Trophoblast cell (in vitro differentiated cells and primary cell): ENCODE data around the gene CKB.

ENCODE experiments used
- DNase-seq, 2 donors: peaks; one replicate each; pipeline ENCODE4 v3.0.0-alpha.2; 2016
- H2AFZ ChIP-seq: 2 replicates; pipeline ENCODE4 v1.6.1; 2013; ENCODE audit warnings: low read length, moderate library complexity, mild to moderate bottlenecking; ENCODE audit not compliant: insufficient read depth, poor library complexity
- H2AK5ac ChIP-seq: 2 replicates; pipeline ENCODE4 v1.6.1; 2013; ENCODE audit warnings: mild to moderate bottlenecking, low read length
- H2BK120ac ChIP-seq: 2 replicates; pipeline ENCODE4 v1.6.1; 2013; ENCODE audit warnings: low read length, mild to moderate bottlenecking, moderate library complexity; ENCODE audit not compliant: insufficient read depth, poor library complexity
- H2BK12ac ChIP-seq: 2 replicates; pipeline ENCODE4 v1.6.1; 2013; ENCODE audit warnings: mild to moderate bottlenecking, low read length, moderate library complexity
- H2BK5ac ChIP-seq: 2 replicates; pipeline ENCODE4 v1.6.1; 2013; ENCODE audit warnings: low read length, low read depth, moderate library complexity, mild to moderate bottlenecking; ENCODE audit not compliant: poor library complexity
- H3K14ac ChIP-seq: 2 replicates; pipeline ENCODE4 v1.6.1; 2013; ENCODE audit warnings: mild to moderate bottlenecking, low read length
- H3K18ac ChIP-seq: 2 replicates; pipeline ENCODE4 v1.6.1; 2013; ENCODE audit warnings: mild to moderate bottlenecking, low read length
- H3K23ac ChIP-seq: 2 replicates; pipeline ENCODE4 v1.6.1; 2013; ENCODE audit warnings: low read length
- H3K27ac ChIP-seq: 2 replicates; pipeline ENCODE4 v1.5.1; 2013; ENCODE audit warnings: low read depth, mild to moderate bottlenecking, inconsistent platforms, low read length, moderate library complexity
- H3K27me3 ChIP-seq: 2 replicates; pipeline ENCODE4 v1.6.1; 2013; ENCODE audit warnings: inconsistent platforms, mild to moderate bottlenecking, low read length, moderate library complexity; ENCODE audit not compliant: insufficient read depth
- H3K36me3 ChIP-seq, 2 experiments: 1 replicate in 1 of 2; 2 replicates in 1 of 2; pipeline ENCODE4 v1.6.1; 2013; ENCODE audit warnings: low read length in 2 of 2, mild to moderate bottlenecking in 2 of 2, moderate library complexity in 1 of 2; ENCODE audit not compliant: insufficient read depth in 2 of 2, control insufficient read depth in 1 of 2
- H3K4ac ChIP-seq: 2 replicates; pipeline ENCODE4 v1.6.1; 2013; ENCODE audit warnings: low read depth, mild to moderate bottlenecking, low read length, moderate library complexity
- H3K4me1 ChIP-seq, 2 experiments: 1 replicate in 1 of 2; 2 replicates in 1 of 2; pipeline ENCODE4 v1.6.1; 2013; ENCODE audit warnings: low read length in 2 of 2, mild to moderate bottlenecking in 2 of 2, moderate library complexity in 1 of 2; ENCODE audit not compliant: insufficient read depth in 2 of 2, control insufficient read depth in 1 of 2
- H3K4me2 ChIP-seq: 2 replicates; pipeline ENCODE4 v1.6.1; 2013; ENCODE audit warnings: inconsistent platforms, mild to moderate bottlenecking, low read length, moderate library complexity
- H3K4me3 ChIP-seq: 2 replicates; pipeline ENCODE4 v1.5.1; 2013; ENCODE audit warnings: mild to moderate bottlenecking, low read depth, low read length, inconsistent platforms
- H3K79me1 ChIP-seq: one replicate; pipeline ENCODE4 v1.6.1; 2013; ENCODE audit warnings: low read length
- H3K79me2 ChIP-seq: 2 replicates; pipeline ENCODE4 v1.6.1; 2013; ENCODE audit warnings: low read length, mild to moderate bottlenecking; ENCODE audit not compliant: control insufficient read depth, insufficient read depth, poor library complexity
- H3K9ac ChIP-seq: 2 replicates; pipeline ENCODE4 v1.6.1; 2013; ENCODE audit warnings: mild to moderate bottlenecking, low read length
- H3K9me3 ChIP-seq: 2 replicates; pipeline ENCODE4 v1.6.1; 2013; ENCODE audit warnings: low read depth, mild to moderate bottlenecking, control low read depth, inconsistent platforms, low read length; ENCODE audit not compliant: insufficient read depth
- H4K12ac ChIP-seq: 2 replicates; pipeline ENCODE4 v1.6.1; 2013; ENCODE audit warnings: low read depth, mild to moderate bottlenecking, low read length, moderate library complexity
- H4K8ac ChIP-seq: 2 replicates; pipeline ENCODE4 v1.6.1; 2013; ENCODE audit warnings: low read depth, mild to moderate bottlenecking, low read length, moderate library complexity
- H4K91ac ChIP-seq: one replicate; pipeline ENCODE4 v1.6.1; 2013; ENCODE audit warnings: low read depth, mild to moderate bottlenecking, low read length, moderate library complexity
- WGBS: extraction: QIAGEN DNeasy Blood & Tissue Kit; methylation state at CpG from one replicate; pipeline ENCODE4 v1.1.7; 2013; ENCODE audit warnings: missing lambda C conversion rate; ENCODE audit not compliant: insufficient read length, insufficient coverage; ENCODE audit errors: extremely low coverage; 5-methylcytosine and 5-hydroxymethylcytosine counted together

The CKB gene

DNA sequence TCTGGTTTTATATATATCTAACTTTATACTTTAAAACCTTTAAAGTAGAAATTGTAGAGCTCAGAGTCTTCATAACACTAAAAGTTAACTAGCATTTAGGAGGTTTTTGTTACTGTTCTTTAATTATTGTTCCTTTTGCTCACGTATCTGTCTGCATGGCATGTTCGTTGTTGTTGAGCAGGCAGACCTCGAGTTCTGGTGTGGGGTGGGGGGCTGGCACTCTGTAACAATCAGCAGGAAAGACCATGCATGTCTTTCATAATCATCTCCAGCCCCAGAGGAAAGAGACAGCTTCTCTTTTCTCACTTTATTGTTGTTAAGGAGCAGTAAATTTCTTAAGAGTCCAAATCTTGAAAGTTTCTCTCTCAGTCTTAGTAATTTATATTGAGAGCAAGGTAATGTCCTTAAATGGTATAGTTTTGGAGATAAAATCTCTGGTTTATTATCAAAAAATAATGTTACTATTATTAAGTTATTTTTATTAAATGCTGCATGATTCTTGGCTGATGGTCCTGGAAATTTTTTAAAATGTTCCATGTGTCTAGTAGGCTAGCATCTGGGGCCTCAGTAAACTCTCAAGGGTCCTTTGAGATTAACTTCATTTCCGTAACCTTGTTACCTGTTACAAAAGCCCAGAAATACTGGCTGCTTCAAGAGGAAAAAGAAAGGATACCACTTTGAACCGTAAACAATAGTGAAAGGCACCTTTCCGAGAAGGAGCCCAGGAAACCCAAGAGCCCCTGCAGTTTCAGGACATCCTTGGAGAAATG lies 30.3 kb downstream of the CKB start:
- Histone ChIP-seq H3K79me2 (no peaks in the 10 kb centered on the region), H3K14ac (no peak overlapping the region), H2BK5ac (no peak overlapping the region), H2AFZ (no peak overlapping the region), H3K23ac (no peak overlapping the region), H3K9me3 (no peaks in the 10 kb centered on the region), H3K9ac (no peak overlapping the region), H3K27me3 (no peaks in the 10 kb centered on the region), H2AK5ac (no peak overlapping the region), H3K4me1 (no peaks in the 10 kb centered on the region), H4K12ac (no peak overlapping the region), H4K8ac (no peak overlapping the region), H3K36me3 (peaks cover 27 to 47% of the 10 kb centered on the region in 2 experiments), H3K4me2 (no peak overlapping the region), H2BK120ac (no peak overlapping the region), H3K4ac (no peak overlapping the region), H2BK12ac (no peak overlapping the region), H3K4me3 (no peak overlapping the region), H3K27ac (no peak overlapping the region), H3K18ac (no peak overlapping the region), H3K79me1 (no peaks in the 10 kb centered on the region), H4K91ac (no peak overlapping the region)
- no CpG with 5 or more reads among the region's 6 CpGs for WGBS
- DNase-seq, result no peak

DNA sequence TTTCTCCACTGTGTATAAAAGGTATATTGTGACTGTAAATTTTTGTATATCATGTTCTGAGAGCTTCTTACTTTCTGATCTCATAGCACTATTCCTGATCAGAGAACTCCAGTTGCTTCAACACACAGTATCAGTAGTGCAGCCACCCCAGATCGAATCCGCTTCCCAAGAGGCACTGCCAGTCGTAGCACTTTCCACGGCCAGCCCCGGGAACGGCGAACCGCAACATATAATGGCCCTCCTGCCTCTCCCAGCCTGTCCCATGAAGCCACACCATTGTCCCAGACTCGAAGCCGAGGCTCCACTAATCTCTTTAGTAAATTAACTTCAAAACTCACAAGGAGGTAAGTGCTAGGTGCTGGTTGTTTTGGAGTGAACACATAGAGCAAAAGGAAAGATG lies 30.9 kb downstream of the CKB start:
- Histone ChIP-seq H4K91ac (no peak overlapping the region), H3K79me1 (no peaks in the 10 kb centered on the region)

DNA sequence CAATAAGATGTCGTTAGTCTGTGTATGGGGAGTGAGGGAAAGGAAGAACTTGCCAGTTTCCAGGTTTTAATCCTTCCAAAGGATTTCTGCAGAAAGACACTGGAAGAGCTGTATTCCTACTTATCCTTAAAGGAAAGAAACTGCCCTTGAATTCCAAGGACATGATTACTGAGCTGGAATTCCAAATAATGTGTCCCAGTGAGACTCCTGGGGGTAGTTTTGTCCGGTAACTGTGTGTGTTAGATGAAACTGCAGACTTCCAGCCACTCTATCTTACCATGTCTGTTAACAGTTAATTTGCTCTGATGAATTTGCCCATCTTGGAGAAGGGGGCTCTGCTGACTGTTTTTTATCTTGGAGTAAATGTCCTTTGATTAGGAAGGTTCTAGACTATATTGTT lies 33.0 kb downstream of the CKB start:
- H3K4ac ChIP-seq, result no peak overlapping the region
- H3K79me2 ChIP-seq, result no peaks in the 10 kb centered on the region
- H3K14ac ChIP-seq, result no peak overlapping the region
- no peak overlapping the region for H2AK5ac ChIP-seq
- no peaks in the 10 kb centered on the region for H3K4me1 ChIP-seq
- H3K4me2 ChIP-seq, result no peak overlapping the region
- no peak overlapping the region for H2BK5ac ChIP-seq
- H2AFZ ChIP-seq, result no peak overlapping the region
- DNase-seq, result no peak
- H3K4me3 ChIP-seq, result no peak overlapping the region
- H4K91ac ChIP-seq, result no peak overlapping the region
- no peak overlapping the region for H3K18ac ChIP-seq
- H2BK120ac ChIP-seq, result no peak overlapping the region
- no peak overlapping the region for H2BK12ac ChIP-seq
- H4K12ac ChIP-seq, result no peak overlapping the region
- no peaks in the 10 kb centered on the region for H3K9me3 ChIP-seq
- no peak overlapping the region for H3K27ac ChIP-seq
- WGBS, result no CpG with 5 or more reads among the region's 2 CpGs
- H4K8ac ChIP-seq, result no peak overlapping the region
- H3K79me1 ChIP-seq, result no peaks in the 10 kb centered on the region
- peaks cover 24 to 44% of the 10 kb centered on the region in 2 experiments for H3K36me3 ChIP-seq
- H3K27me3 ChIP-seq, result no peaks in the 10 kb centered on the region
- no peak overlapping the region for H3K23ac ChIP-seq
- no peak overlapping the region for H3K9ac ChIP-seq

More for the DNA sequence above, 30.9 kb downstream of the CKB start:
- Histone ChIP-seq H3K4ac (no peak overlapping the region), H2BK12ac (no peak overlapping the region), H3K79me2 (no peaks in the 10 kb centered on the region), H2AFZ (no peak overlapping the region), H2AK5ac (no peak overlapping the region), H2BK120ac (no peak overlapping the region), H4K8ac (no peak overlapping the region), H3K9ac (no peak overlapping the region), H3K18ac (no peak overlapping the region), H3K14ac (no peak overlapping the region), H3K27ac (no peak overlapping the region), H3K27me3 (no peaks in the 10 kb centered on the region), H2BK5ac (no peak overlapping the region), H3K36me3 (peaks cover 32 to 48% of the 10 kb centered on the region in 2 experiments), H3K9me3 (no peaks in the 10 kb centered on the region), H4K12ac (no peak overlapping the region), H3K23ac (no peak overlapping the region), H3K4me2 (no peak overlapping the region), H3K4me1 (no peaks in the 10 kb centered on the region), H3K4me3 (no peak overlapping the region)
- no peak for DNase-seq
- no CpG with 5 or more reads among the region's 10 CpGs for WGBS

DNA sequence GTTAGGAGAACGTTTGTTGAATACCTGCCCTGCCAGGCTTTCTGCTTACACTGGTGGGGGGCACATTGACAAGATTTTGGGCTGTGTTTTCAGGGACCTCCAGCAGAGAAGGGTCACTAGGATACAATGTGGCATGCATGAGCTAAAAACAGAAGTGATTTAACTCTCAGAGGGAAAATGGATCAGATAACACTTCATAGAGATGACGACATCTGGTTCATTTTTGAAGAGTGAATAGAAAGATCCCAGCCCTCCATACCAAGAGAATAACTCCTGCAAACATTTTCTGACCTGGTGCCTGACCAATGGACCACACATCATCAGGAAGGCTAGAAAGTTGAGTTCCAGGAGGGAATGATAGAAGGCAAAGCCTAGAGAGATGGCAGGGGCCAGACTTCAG lies 33.7 kb downstream of the CKB start:
- no peak overlapping the region for H4K12ac ChIP-seq
- no peaks in the 10 kb centered on the region for H3K27me3 ChIP-seq
- WGBS, result no CpG with 5 or more reads among the region's 2 CpGs

More for the DNA sequence above, 33.7 kb downstream of the CKB start:
- Histone ChIP-seq H4K8ac (no peak overlapping the region), H2AFZ (no peak overlapping the region), H3K9ac (no peak overlapping the region), H3K9me3 (no peaks in the 10 kb centered on the region), H3K4me1 (no peaks in the 10 kb centered on the region), H3K4me2 (no peak overlapping the region), H4K91ac (no peak overlapping the region), H2BK12ac (no peak overlapping the region), H3K36me3 (peaks cover 21 to 44% of the 10 kb centered on the region in 2 experiments), H3K14ac (no peak overlapping the region), H3K23ac (no peak overlapping the region), H3K4ac (no peak overlapping the region), H2AK5ac (no peak overlapping the region), H3K79me2 (no peaks in the 10 kb centered on the region), H3K27ac (no peak overlapping the region), H3K4me3 (no peak overlapping the region), H3K18ac (no peak overlapping the region), H2BK120ac (no peak overlapping the region), H2BK5ac (no peak overlapping the region), H3K79me1 (no peaks in the 10 kb centered on the region)
- DNase-seq, result no peak
